Measurements from ENCODE around the gene RTL5.

DNA sequence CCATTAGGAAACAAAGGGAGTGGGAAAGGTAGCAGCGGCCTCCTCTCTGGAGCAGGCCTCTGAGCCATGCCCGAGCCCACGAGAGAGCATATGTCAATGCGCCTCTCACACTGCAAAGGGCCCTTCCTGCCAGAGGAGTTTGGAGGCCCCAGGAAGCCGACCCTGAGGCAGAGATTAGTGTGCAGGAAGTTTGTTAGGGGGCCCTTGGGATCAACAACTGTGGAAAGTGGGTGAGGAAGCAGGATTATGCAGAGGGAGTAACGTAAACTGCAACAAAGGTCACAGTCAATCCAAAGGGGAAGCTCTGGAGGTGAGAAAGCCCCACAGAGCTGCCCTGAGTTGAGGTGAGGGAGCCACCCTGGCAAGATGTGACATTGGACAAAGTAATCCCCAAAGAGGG lies 17.4 kb downstream of the RTL5 start:
- TF ChIP-seq, protein P1, sequence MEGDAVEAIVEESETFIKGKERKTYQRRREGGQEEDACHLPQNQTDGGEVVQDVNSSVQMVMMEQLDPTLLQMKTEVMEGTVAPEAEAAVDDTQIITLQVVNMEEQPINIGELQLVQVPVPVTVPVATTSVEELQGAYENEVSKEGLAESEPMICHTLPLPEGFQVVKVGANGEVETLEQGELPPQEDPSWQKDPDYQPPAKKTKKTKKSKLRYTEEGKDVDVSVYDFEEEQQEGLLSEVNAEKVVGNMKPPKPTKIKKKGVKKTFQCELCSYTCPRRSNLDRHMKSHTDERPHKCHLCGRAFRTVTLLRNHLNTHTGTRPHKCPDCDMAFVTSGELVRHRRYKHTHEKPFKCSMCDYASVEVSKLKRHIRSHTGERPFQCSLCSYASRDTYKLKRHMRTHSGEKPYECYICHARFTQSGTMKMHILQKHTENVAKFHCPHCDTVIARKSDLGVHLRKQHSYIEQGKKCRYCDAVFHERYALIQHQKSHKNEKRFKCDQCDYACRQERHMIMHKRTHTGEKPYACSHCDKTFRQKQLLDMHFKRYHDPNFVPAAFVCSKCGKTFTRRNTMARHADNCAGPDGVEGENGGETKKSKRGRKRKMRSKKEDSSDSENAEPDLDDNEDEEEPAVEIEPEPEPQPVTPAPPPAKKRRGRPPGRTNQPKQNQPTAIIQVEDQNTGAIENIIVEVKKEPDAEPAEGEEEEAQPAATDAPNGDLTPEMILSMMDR (conservative IDR thresholded peaks at IDR 0.05; ENCODE audit: low read length), result no peak
- TF ChIP-seq EZH2phosphoT487 (IDR thresholded peaks at IDR 0.05; ENCODE audit: borderline replicate concordance, low read depth, low read length), result no peak
